GM12878 (cell line): Measurements from ENCODE around the gene ZNF577. TPM values are rescaled to one million over a fixed set of nuclear protein-coding genes. Genes with fewer than 3 reads are reported as not detected.
A peak's percentile ranks its signal among the peaks of the same experiment; 100 is the strongest.

ENCODE experiments used
- ATAC-seq: fragments of 200-7000 bp; cut with Tn5 transposase; 3 replicates; pipeline ENCODE4 v1.9.1; 2020; ENCODE audit warnings: mild to moderate bottlenecking, moderate library complexity
- BruUV-seq: library from RNA; stranded (reverse); fragments of 400-500 nt; replicated peaks from 2 replicates; lab custom pipeline; 2021; lab: Mats Ljungman, UMichigan
- CTCF ChIA-PET: fragments of 300-600 bp; sonication (Branson Sonifier 250); formaldehyde crosslinking; extraction: SDS; loops from one replicate; lab custom pipeline; 2021; ENCODE audit warnings: inconsistent platforms; lab: Yijun Ruan, JAX
- POLR2A ChIA-PET: fragments of 350-600 bp; formaldehyde crosslinking; extraction: SDS; loops from one replicate; lab custom pipeline; 2021; ENCODE audit warnings: inconsistent platforms; lab: Charles Lee
- RAD21 ChIA-PET: fragments of 300-600 bp; sonication (Branson Sonifier 250); formaldehyde crosslinking; loops from one replicate; lab custom pipeline; 2023; ENCODE audit warnings: antibody characterized with exemption; ENCODE audit not compliant: unreplicated experiment; lab: Charles Lee
- SMC1A ChIA-PET: fragments of 300-600 bp; sonication (Branson Sonifier 250); formaldehyde crosslinking; loops from one replicate; lab custom pipeline; 2023; ENCODE audit not compliant: unreplicated experiment, uncharacterized antibody; lab: Charles Lee
- DNase-seq: peaks from one replicate; pipeline ENCODE4 v3.0.0-alpha.2; 2011; ENCODE audit warnings: low read depth, low spot score
- FAIRE-seq: peaks from 3 replicates; lab custom pipeline; 2011; peaks lifted over from hg19 to GRCh38; lab: Jason Lieb, UNC
- H2AFZ ChIP-seq: 2 replicates; pipeline ENCODE4 v1.6.0; 2011; ENCODE audit warnings: low read depth, low read length, control low read depth; ENCODE audit not compliant: control insufficient read depth
- H3K27ac ChIP-seq: 2 replicates; pipeline ENCODE4 v1.5.1; 2011; ENCODE audit warnings: control low read depth; ENCODE audit not compliant: control insufficient read depth, insufficient read depth
- H3K27me3 ChIP-seq, 2 experiments: replicated peaks in 1 of 2; 2 replicates each; pipeline versions ENCODE4 v1.6.0 to v1.6.1; 2011; ENCODE audit warnings: low read length in 1 of 2; ENCODE audit not compliant: control insufficient read depth in 2 of 2, insufficient read depth in 2 of 2
- H3K36me3 ChIP-seq, 2 experiments: 2 replicates each; pipeline ENCODE4 v1.5.1; 2011; ENCODE audit warnings: low read length in 1 of 2; ENCODE audit not compliant: control insufficient read depth in 2 of 2, insufficient read depth in 2 of 2
- H3K4me1 ChIP-seq: 2 replicates; pipeline ENCODE4 v1.6.1; 2011; ENCODE audit warnings: mild to moderate bottlenecking, low read length, moderate library complexity, mixed read lengths; ENCODE audit not compliant: control insufficient read depth, insufficient read depth
- H3K4me2 ChIP-seq: 2 replicates; pipeline ENCODE4 v1.6.0; 2011; ENCODE audit warnings: control low read depth; ENCODE audit not compliant: control insufficient read depth, insufficient read depth
- H3K4me3 ChIP-seq: fragments of 200-600 bp; sonication (generic); 2 replicates; pipeline ENCODE4 v1.5.1; 2016
- H3K79me2 ChIP-seq: 2 replicates; pipeline ENCODE4 v1.6.0; 2011; ENCODE audit warnings: low read length; ENCODE audit not compliant: control insufficient read depth, insufficient read depth
- H3K9ac ChIP-seq: 2 replicates; pipeline ENCODE4 v1.8.0; 2011; ENCODE audit warnings: low read length, control low read depth, mixed read lengths; ENCODE audit not compliant: control insufficient read depth, insufficient read depth
- H3K9me3 ChIP-seq: replicated peaks from 3 replicates; pipeline ENCODE4 v1.5.1; 2011; ENCODE audit warnings: mild to moderate bottlenecking, low read length; ENCODE audit not compliant: control insufficient read depth, insufficient read depth
- H4K20me1 ChIP-seq: 2 replicates; pipeline ENCODE4 v1.6.0; 2011; ENCODE audit not compliant: control insufficient read depth, insufficient read depth
- ATF7 ChIP-seq: fragments of 450-650 bp; IDR thresholded peaks from 2 replicates; pipeline ENCODE4 v1.6.1; 2016; ENCODE audit warnings: low read depth, mild to moderate bottlenecking
- BCL11A ChIP-seq: IDR thresholded peaks from 2 replicates; pipeline ENCODE4 v1.6.1; 2011; ENCODE audit warnings: low read depth, low read length
- BHLHE40 ChIP-seq, 2 experiments: fragments of 450-650 bp in 1 of 2; IDR thresholded peaks; 2 replicates each; pipeline ENCODE4 v1.6.1; 2011 to 2017; ENCODE audit warnings: low read depth in 2 of 2, borderline replicate concordance in 1 of 2, improper control_type of control experiment in 1 of 2, low read length in 1 of 2, mild to moderate bottlenecking in 1 of 2
- CBFB ChIP-seq: IDR thresholded peaks from 2 replicates; pipeline ENCODE4 v1.6.1; 2016; ENCODE audit warnings: antibody characterized with exemption, low read depth
- CBX5 ChIP-seq: sonication (generic); IDR thresholded peaks from 2 replicates; pipeline ENCODE4 v1.6.1; 2016; ENCODE audit warnings: low read depth, moderate library complexity, mild to moderate bottlenecking, inconsistent platforms
- CHD4 ChIP-seq: fragments of 200-600 bp; sonication (generic); IDR thresholded peaks from 2 replicates; pipeline ENCODE4 v1.6.1; 2016; ENCODE audit warnings: mild to moderate bottlenecking
- CREM ChIP-seq: IDR thresholded peaks from 2 replicates; pipeline ENCODE4 v1.6.1; 2014; ENCODE audit warnings: antibody characterized with exemption, low read depth
- EGR1 ChIP-seq, 2 experiments: IDR thresholded peaks; 1 replicate in 1 of 2; 2 replicates in 1 of 2; pipeline ENCODE4 v1.6.1; 2011 to 2012; ENCODE audit warnings: low read depth in 2 of 2, low read length in 2 of 2, borderline replicate concordance in 1 of 2, mild to moderate bottlenecking in 1 of 2, moderate library complexity in 1 of 2
- ESRRA ChIP-seq: IDR thresholded peaks from 2 replicates; pipeline ENCODE4 v1.6.1; 2012; ENCODE audit warnings: mild to moderate bottlenecking, low read length, improper control_type of control experiment
- HCFC1 ChIP-seq: fragments of 150-350 bp; IDR thresholded peaks from 2 replicates; pipeline ENCODE4 v1.6.1; 2014; ENCODE audit warnings: low read length
- IKZF1 ChIP-seq: fragments of 450-650 bp; conservative IDR thresholded peaks from 2 replicates; pipeline ENCODE4 v1.6.1; 2017; ENCODE audit warnings: antibody characterized with exemption, mild to moderate bottlenecking
- NFXL1 ChIP-seq: fragments of 450-650 bp; IDR thresholded peaks from 2 replicates; pipeline ENCODE4 v1.6.1; 2017; ENCODE audit warnings: antibody characterized with exemption, mild to moderate bottlenecking, borderline replicate concordance
- NR2F1 ChIP-seq: fragments of 450-650 bp; conservative IDR thresholded peaks from 2 replicates; pipeline ENCODE4 v1.6.1; 2017; ENCODE audit warnings: mild to moderate bottlenecking
- RAD21 ChIP-seq: IDR thresholded peaks from 2 replicates; pipeline ENCODE4 v1.6.1; 2011; ENCODE audit warnings: mild to moderate bottlenecking, low read depth, low read length, moderate library complexity; ENCODE audit not compliant: insufficient read depth
- RCOR1 ChIP-seq: conservative IDR thresholded peaks from 2 replicates; pipeline ENCODE4 v1.6.1; 2012; ENCODE audit warnings: low read depth, low read length, improper control_type of control experiment
- RUNX3 ChIP-seq: IDR thresholded peaks from 2 replicates; pipeline ENCODE4 v1.6.1; 2012; ENCODE audit warnings: low read length, inconsistent platforms
- SIN3A ChIP-seq: IDR thresholded peaks from 2 replicates; pipeline ENCODE4 v1.6.1; 2012; ENCODE audit warnings: low read depth, low read length, improper control_type of control experiment
- SIX5 ChIP-seq: IDR thresholded peaks from 2 replicates; pipeline ENCODE4 v1.6.1; 2011; ENCODE audit warnings: mild to moderate bottlenecking, low read depth, low read length, moderate library complexity; ENCODE audit not compliant: severe bottlenecking
- SP1 ChIP-seq: IDR thresholded peaks from one replicate; pipeline ENCODE4 v1.6.1; 2011; ENCODE audit warnings: low read depth, low read length
- TCF3 ChIP-seq: IDR thresholded peaks from 2 replicates; pipeline ENCODE4 v1.6.1; 2012; ENCODE audit warnings: low read depth, mild to moderate bottlenecking, low read length, borderline replicate concordance; ENCODE audit not compliant: insufficient read depth
- YY1 ChIP-seq: IDR thresholded peaks from 2 replicates; pipeline ENCODE4 v1.6.1; 2011; ENCODE audit warnings: low read depth, mild to moderate bottlenecking, low read length
- ZBTB4 ChIP-seq: fragments of 450-650 bp; formaldehyde crosslinking; IDR thresholded peaks from 2 replicates; pipeline ENCODE4 v1.4.0; 2022; ENCODE audit warnings: mild to moderate bottlenecking, moderate library complexity
- ZZZ3 ChIP-seq: IDR thresholded peaks from 2 replicates; pipeline ENCODE4 v1.6.1; 2011; ENCODE audit warnings: low read depth; ENCODE audit not compliant: control insufficient read depth, insufficient read length
- WGBS: methylation state at CpG from one replicate; pipeline ENCODE4 v1.1.6; 2016; ENCODE audit warnings: low lambda C conversion rate; ENCODE audit not compliant: insufficient replicate concordance, insufficient coverage; ENCODE audit errors: missing lambda C conversion rate; 5-methylcytosine and 5-hydroxymethylcytosine counted together
- in situ Hi-C: fragments of 300-500 bp; cut with MboI; formaldehyde crosslinking; loops from 9 replicates; pipeline ENCODE4 v1.14.3; 2018; ENCODE audit warnings: mixed read lengths
- intact Hi-C: fragments of 100-400 bp; cut with micrococcal nuclease; formaldehyde crosslinking; loops from one replicate; pipeline ENCODE4 v1.14.2; 2022; ENCODE audit not compliant: unreplicated experiment
- polyA plus RNA-seq, 11 experiments: library from polyadenylated mRNA; depleted of rRNA in 4 of 11; unstranded in 6 of 11; stranded (reverse) in 5 of 11; fragments of >200 nt; fragmentation: Nextera tagmentation in 4 of 11; fragmentation: Illumina TruSeq in 1 of 11; extraction: Ambion mirVana in 4 of 11; extraction: Trizol in 1 of 11; gene quantifications; 1 replicate in 1 of 11; 2 replicates in 10 of 11; pipeline versions ENCODE4 v1.2.1 to v1.2.3, GENCODE V29; 2011 to 2016; ENCODE audit warnings: inconsistent platforms in 2 of 11, missing spikeins in 2 of 11, low read depth in 1 of 11
- total RNA-seq, 4 experiments: library from RNA; depleted of rRNA in 3 of 4; stranded (reverse); fragments of >200 nt in 3 of 4; fragmentation: Illumina TruSeq in 1 of 4; extraction: Trizol in 1 of 4; gene quantifications; 2 replicates each; pipeline versions ENCODE4 v1.2.1 to v1.2.3, GENCODE V29; 2013 to 2021

The ZNF577 gene
- total and polyA plus RNA-seq, 10 of the 15 experiments (the other 5 are each of a cell fraction or from before 2014, with no cell fraction given) = 1.0 to 6.1 (median 4.5) TPM

- FAIRE-seq (no peak), DNase-seq (peak; percentile 51), ATAC-seq (peak; percentile 100)
- in situ Hi-C loops = no loop called here
- Histone ChIP-seq H3K36me3 (0 out of 4 replicates have a peak, but pooled peaks cover 0 to under 1% of the 10 kb centered on the region in 2 experiments), H3K27me3 (no peaks in the 10 kb centered on the region), H3K79me2 (peaks cover 8% of the 10 kb centered on the region), H3K4me2 (peak within 1 kb of the TSS; percentile 62), H3K4me3 (peak within 1 kb of the TSS; percentile 65), H3K9ac (peak within 1 kb of the TSS; percentile 93), H3K9me3 (peaks cover 34% of the 10 kb centered on the region), H4K20me1 (no peaks in the 10 kb centered on the region), H3K4me1 (no peaks in the 10 kb centered on the region), H2AFZ (peak within 1 kb of the TSS; percentile 91), H3K27ac (peak within 1 kb of the TSS; percentile 84)
- intact Hi-C loops = no loop called here
- BruUV-seq = no TSS peak
- WGBS = 2% methylated on average over 43 of the region's 43 CpGs
- ChIA-PET CTCF (interaction anchor here (0.7 kb wide), 1 partner anchor 796 kb away, joined by 3 read pairs; no protein-coding TSS in a partner anchor), SMC1A (no interaction called here), RAD21 (no interaction called here), POLR2A (no interaction called here)
- TF ChIP-seq ATF7 (no peak), ZZZ3 (no peak), ESRRA (no peak), SP1 (peak; percentile 32), NFXL1 (no peak), CREM (peak; percentile 61; the same call in 1 of the 2 replicates), BHLHE40 (IDR thresholded peaks at IDR 0.05; ENCODE audit: borderline replicate concordance in 1 of 2, low read depth in 2 of 2, low read length in 1 of 2) (no peak), EGR1 (IDR thresholded peaks at IDR 0.05; ENCODE audit: borderline replicate concordance in 1 of 2, low read depth in 2 of 2, low read length in 2 of 2) (peak in 1 of 2 experiments; percentile 21; a peak in 1 of 3 replicates), CBFB (peak; percentile 77; the same call in 1 of the 2 replicates), ZBTB4 (no peak), RCOR1 (peak; percentile 97; the same call in 1 of the 2 replicates), BCL11A (0 out of 2 replicates have a peak, but pooled peaks have one; percentile 3), SIN3A (peak; percentile 67; the same call in 1 of the 2 replicates), RAD21 (no peak), CBX5 (0 out of 2 replicates have a peak, but pooled peaks have one; percentile 46), CHD4 (no peak), IKZF1 (peak; percentile 74), TCF3 (no peak), HCFC1 (peak; percentile 86), YY1 (peak; percentile 100), NR2F1 (0 out of 2 replicates have a peak, but pooled peaks have one; percentile 35), RUNX3 (peak; percentile 80), SIX5 (peak; percentile 81)
These were observed 16.8 kb upstream of the ZNF577 start, which contains the start of gene ZNF649 for GRCh38 chr19:51904331-51905165. Gene ZNF649 (minus strand): TSS chr19:51905017. CDS start chr19:51900107, 4,910 bp downstream.
